Jurkat, Clone E6-1 (cell line): Measurements from ENCODE around the gene MIER2.
A peak's percentile ranks its signal among the peaks of the same experiment; 100 is the strongest.
"Not testable (repeated sequence)": the region's sequence is repeated elsewhere in the genome, so short reads cannot be mapped to it uniquely, and the experiment has no call there.

Experiments used
- DNase-seq: peaks from one replicate; pipeline ENCODE4 v3.0.0-alpha.2; 2011; ENCODE audit warnings: low read depth, low spot score
- H3K4me3 ChIP-seq: 2 replicates; pipeline ENCODE4 v1.5.1; 2011; ENCODE audit warnings: mild to moderate bottlenecking, low read length, control low read depth, moderate library complexity

Gene MIER2

GRCh38 chr19:366951-367350, 22.4 kb upstream of the MIER2 start:
- no peak overlapping the region for H3K4me3 ChIP-seq
- DNase-seq: no peak

GRCh38 chr19:366205-366783, 21.7 kb upstream of the MIER2 start:
- no peak for DNase-seq
- no peak overlapping the region for H3K4me3 ChIP-seq

GRCh38 chr19:364496-365287, 20.1 kb upstream of the MIER2 start:
- no peak overlapping the region for H3K4me3 ChIP-seq
- DNase-seq: no peak

GRCh38 chr19:362683-363082, 18.1 kb upstream of the MIER2 start:
- no peak overlapping the region for H3K4me3 ChIP-seq
- DNase-seq: no peak

- DNase-seq: no peak
- H3K4me3 ChIP-seq: no peak overlapping the region
These were observed 17.6 kb upstream of the MIER2 start for GRCh38 chr19:362154-362553.

GRCh38 chr19:359653-359925, 15.0 kb upstream of the MIER2 start:
- H3K4me3 ChIP-seq: no peak overlapping the region
- no peak for DNase-seq

GRCh38 chr19:355536-355935, 10.9 kb upstream of the MIER2 start:
- not testable (repeated sequence) for H3K4me3 ChIP-seq

GRCh38 chr19:355134-355533, 10.5 kb upstream of the MIER2 start:
- H3K4me3 ChIP-seq: no peak overlapping the region
- no peak for DNase-seq

More at GRCh38 chr19:355536-355935, 10.9 kb upstream of the MIER2 start:
- DNase-seq: not testable (repeated sequence)

- DNase-seq: no peak
- no peak overlapping the region for H3K4me3 ChIP-seq
These were observed 7.5 kb upstream of the MIER2 start for GRCh38 chr19:351976-352625.

- no peak overlapping the region for H3K4me3 ChIP-seq
- DNase-seq: no peak
These were observed 3.6 kb upstream of the MIER2 start for GRCh38 chr19:347946-348861.

GRCh38 chr19:345320-345879, 804 bp upstream of the MIER2 start:
- peak overlapping the region; percentile 44 for H3K4me3 ChIP-seq
- DNase-seq: no peak

- DNase-seq: no peak
- H3K4me3 ChIP-seq: peak overlapping the region; percentile 71
These were observed 513 bp downstream of the MIER2 start for GRCh38 chr19:343941-344624.

- peak overlapping the region; percentile 71 for H3K4me3 ChIP-seq
- no peak for DNase-seq
These were observed 1.1 kb downstream of the MIER2 start for GRCh38 chr19:343451-343931.

GRCh38 chr19:342801-343421, 1.7 kb downstream of the MIER2 start:
- peak overlapping the region; percentile 71 for H3K4me3 ChIP-seq
- no peak for DNase-seq

GRCh38 chr19:342128-342455, 2.5 kb downstream of the MIER2 start:
- no peak for DNase-seq
- H3K4me3 ChIP-seq: no peak overlapping the region

- DNase-seq: no peak
- no peak overlapping the region for H3K4me3 ChIP-seq
These were observed 3.0 kb downstream of the MIER2 start for GRCh38 chr19:341386-342127.

- DNase-seq: no peak
- no peak overlapping the region for H3K4me3 ChIP-seq
These were observed 3.8 kb downstream of the MIER2 start for GRCh38 chr19:340620-341385.
